RWPE2 (cell line): Measurements from ENCODE around the gene LRCOL1.

Source experiments
- ATAC-seq: fragments of 200-7000 bp; cut with Tn5 transposase; 3 replicates; pipeline ENCODE4 v1.9.1; 2021; ENCODE audit warnings: low read depth
- DNase-seq: peaks from one replicate; pipeline ENCODE4 v3.0.0-alpha.2; 2020; ENCODE audit warnings: low spot score
- H3K27ac ChIP-seq: fragments of 450-650 bp; 2 replicates; pipeline ENCODE4 v1.5.1; 2017; ENCODE audit warnings: mild to moderate bottlenecking; ENCODE audit not compliant: poor library complexity, severe bottlenecking
- H3K27me3 ChIP-seq: fragments of 250-450 bp; sonication (Bioruptor Pico); 2 replicates; pipeline ENCODE4 v1.5.1; 2021; ENCODE audit warnings: mild to moderate bottlenecking, moderate library complexity; ENCODE audit not compliant: insufficient read depth, poor library complexity, severe bottlenecking
- H3K36me3 ChIP-seq: fragments of 250-450 bp; sonication (Bioruptor Pico); 2 replicates; pipeline ENCODE4 v1.5.1; 2020; ENCODE audit warnings: low read depth, mild to moderate bottlenecking, moderate library complexity
- H3K4me1 ChIP-seq: fragments of 250-450 bp; sonication (Bioruptor Pico); 2 replicates; pipeline ENCODE4 v1.5.1; 2021; ENCODE audit warnings: mild to moderate bottlenecking, moderate library complexity; ENCODE audit not compliant: insufficient read depth, poor library complexity, severe bottlenecking
- H3K4me3 ChIP-seq: fragments of 250-450 bp; sonication (Bioruptor Pico); 2 replicates; pipeline ENCODE4 v1.5.1; 2021; ENCODE audit warnings: mild to moderate bottlenecking, moderate library complexity; ENCODE audit not compliant: severe bottlenecking
- H3K9me3 ChIP-seq: fragments of 250-450 bp; sonication (Bioruptor Pico); 2 replicates; pipeline ENCODE4 v1.5.1; 2021; ENCODE audit warnings: mild to moderate bottlenecking, moderate library complexity; ENCODE audit not compliant: severe bottlenecking
- TF ChIP-seq, protein P1 (sequence below): fragments of 450-650 bp; IDR thresholded peaks from one replicate; pipeline ENCODE4 v1.5.1; 2017; ENCODE audit warnings: mild to moderate bottlenecking, moderate library complexity; ENCODE audit not compliant: poor library complexity, severe bottlenecking

The LRCOL1 gene

DNA sequence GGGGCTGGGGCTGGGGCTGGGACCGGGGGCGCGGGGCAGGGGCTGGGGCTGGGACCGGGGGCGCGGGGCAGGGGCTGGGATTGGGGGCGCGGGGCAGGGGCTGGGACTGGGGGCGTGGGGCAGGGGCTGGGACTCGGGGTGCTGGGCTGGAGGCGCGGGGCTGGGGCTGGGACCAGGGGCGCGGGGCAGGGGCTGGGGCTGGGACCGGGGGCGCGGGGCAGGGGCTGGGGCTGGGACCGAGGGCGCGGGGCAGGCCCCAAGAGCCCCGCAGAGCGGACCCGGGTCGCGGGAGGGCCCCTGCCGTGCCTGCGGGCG lies 8.6 kb upstream of the LRCOL1 start:
- DNase-seq (no peak), ATAC-seq (no peak)
- no peak overlapping the region for H3K4me3 ChIP-seq
- no peaks in the 10 kb centered on the region for H3K4me1 ChIP-seq
- H3K36me3 ChIP-seq: peaks cover 3% of the 10 kb centered on the region; the same call in 1 of the 2 replicates
- H3K9me3 ChIP-seq: peaks cover 7% of the 10 kb centered on the region
- peaks cover 41% of the 10 kb centered on the region for H3K27me3 ChIP-seq
- no peak overlapping the region for H3K27ac ChIP-seq
- TF ChIP-seq, protein P1, sequence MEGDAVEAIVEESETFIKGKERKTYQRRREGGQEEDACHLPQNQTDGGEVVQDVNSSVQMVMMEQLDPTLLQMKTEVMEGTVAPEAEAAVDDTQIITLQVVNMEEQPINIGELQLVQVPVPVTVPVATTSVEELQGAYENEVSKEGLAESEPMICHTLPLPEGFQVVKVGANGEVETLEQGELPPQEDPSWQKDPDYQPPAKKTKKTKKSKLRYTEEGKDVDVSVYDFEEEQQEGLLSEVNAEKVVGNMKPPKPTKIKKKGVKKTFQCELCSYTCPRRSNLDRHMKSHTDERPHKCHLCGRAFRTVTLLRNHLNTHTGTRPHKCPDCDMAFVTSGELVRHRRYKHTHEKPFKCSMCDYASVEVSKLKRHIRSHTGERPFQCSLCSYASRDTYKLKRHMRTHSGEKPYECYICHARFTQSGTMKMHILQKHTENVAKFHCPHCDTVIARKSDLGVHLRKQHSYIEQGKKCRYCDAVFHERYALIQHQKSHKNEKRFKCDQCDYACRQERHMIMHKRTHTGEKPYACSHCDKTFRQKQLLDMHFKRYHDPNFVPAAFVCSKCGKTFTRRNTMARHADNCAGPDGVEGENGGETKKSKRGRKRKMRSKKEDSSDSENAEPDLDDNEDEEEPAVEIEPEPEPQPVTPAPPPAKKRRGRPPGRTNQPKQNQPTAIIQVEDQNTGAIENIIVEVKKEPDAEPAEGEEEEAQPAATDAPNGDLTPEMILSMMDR: no peak

DNA sequence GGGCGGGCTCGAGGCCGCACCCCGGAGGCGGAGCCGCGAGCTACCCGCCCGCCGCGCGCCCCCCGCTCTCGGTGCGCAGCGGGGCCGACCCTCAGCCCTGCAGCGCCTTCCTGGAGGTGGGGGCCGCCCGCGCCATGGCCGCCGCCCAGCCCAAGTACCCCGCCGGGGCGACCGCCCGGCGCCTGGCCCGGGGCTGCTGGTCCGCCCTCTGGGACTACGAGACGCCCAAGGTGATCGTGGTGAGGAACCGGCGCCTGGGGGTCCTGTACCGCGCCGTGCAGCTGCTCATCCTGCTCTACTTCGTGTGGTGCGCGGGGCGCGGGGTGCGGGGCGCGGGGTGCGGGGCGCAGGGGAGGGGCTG lies 8.3 kb upstream of the LRCOL1 start, which contains the start of gene P2RX2:
Gene P2RX2, plus strand, starts transcription at position 94 of the 361 bp plus-strand sequence. Its CDS starts 41 bp downstream, at position 135.
- Histone ChIP-seq H3K27ac (no peak within 1 kb of the TSS), H3K27me3 (peaks cover 41% of the 10 kb centered on the region), H3K4me1 (no peaks in the 10 kb centered on the region), H3K4me3 (no peak within 1 kb of the TSS), H3K9me3 (peaks cover 7% of the 10 kb centered on the region), H3K36me3 (peaks cover 1% of the 10 kb centered on the region; the same call in 1 of the 2 replicates)
- DNase-seq (no peak), ATAC-seq (no peak)
- TF ChIP-seq, protein P1: no peak

DNA sequence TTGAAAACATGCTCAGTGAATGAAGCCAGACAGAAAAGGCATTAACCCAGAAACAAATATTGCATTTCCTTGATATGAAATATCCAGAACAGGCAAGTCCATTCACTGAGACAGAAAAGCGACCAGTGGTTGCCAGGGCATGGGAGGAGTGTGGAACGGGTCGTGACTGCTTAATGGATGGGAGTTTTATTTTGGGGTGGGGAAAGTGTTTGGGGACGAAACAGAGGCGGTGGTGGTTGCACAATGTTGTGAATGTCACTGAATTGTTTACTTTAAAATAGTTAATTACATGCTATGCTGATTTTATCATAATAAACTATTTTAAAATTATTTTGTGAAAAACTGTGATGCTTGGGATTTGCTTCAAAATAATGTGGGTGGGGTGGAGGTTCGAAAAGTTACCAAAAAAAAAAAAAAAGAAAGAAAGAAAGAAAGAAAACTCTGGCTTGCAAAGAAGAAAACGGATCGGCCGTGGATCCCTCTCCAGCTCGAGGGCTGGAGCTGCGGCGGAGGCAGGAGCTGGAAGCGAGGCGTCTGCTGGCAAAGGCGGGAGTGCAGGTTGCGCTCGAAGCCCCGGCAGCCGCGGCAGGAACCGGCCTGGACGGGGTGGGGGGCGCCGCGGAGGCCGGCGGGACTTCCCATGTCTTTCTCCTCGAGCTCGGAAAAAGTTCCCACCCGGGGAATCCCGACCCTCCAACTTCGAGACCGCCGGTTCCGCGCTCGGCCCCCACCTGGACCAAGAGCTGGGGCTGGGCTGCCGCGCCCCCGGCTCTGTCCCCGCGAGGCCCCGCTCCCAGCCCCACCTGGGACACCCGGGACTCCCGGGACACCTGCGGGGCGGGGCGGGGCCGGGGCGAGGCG lies 7.7 kb upstream of the LRCOL1 start:
- H3K4me1 ChIP-seq: no peaks in the 10 kb centered on the region
- peaks cover 41% of the 10 kb centered on the region for H3K27me3 ChIP-seq
- no peak for DNase-seq
- no peak overlapping the region for H3K4me3 ChIP-seq
- TF ChIP-seq, protein P1: no peak
- H3K9me3 ChIP-seq: peaks cover 7% of the 10 kb centered on the region
- no peak for ATAC-seq
- no peaks in the 10 kb centered on the region for H3K36me3 ChIP-seq
- H3K27ac ChIP-seq: no peak overlapping the region

DNA sequence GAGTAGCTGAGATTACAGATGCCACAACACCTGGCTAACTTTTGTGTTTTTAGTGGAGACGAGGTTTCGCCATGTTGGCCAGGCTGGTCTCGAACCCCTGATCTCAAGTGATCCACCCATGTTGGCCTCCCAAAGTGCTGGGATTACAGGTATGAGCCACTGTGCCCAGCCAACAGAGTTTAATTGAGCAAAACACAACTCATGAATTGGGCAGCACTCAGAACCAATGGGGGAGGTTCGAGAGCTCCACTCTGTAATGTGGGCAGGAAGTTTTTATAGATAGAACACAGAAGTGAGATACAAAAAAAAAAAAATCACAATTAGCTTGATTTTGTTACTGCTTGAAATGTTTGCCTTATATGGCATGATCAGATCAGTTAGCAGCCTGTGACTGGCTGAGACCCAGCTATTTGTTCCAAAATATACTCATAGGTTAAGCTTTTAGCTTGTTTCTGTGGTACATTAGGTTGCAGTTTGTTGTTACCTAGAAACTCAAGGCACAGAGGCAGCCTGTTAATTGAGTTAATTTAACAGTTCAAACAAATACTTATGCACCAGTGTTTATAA lies 6.8 kb upstream of the LRCOL1 start:
- H3K27me3 ChIP-seq: peaks cover 41% of the 10 kb centered on the region

More for the DNA sequence above, 6.8 kb upstream of the LRCOL1 start:
- Histone ChIP-seq H3K27ac (no peak overlapping the region), H3K9me3 (peaks cover 7% of the 10 kb centered on the region), H3K4me1 (no peaks in the 10 kb centered on the region), H3K4me3 (no peak overlapping the region), H3K36me3 (no peaks in the 10 kb centered on the region)
- DNase-seq: no peak
- no peak for ATAC-seq
- TF ChIP-seq, protein P1: no peak
